Endothelial cell of umbilical vein (primary cell): ENCODE measurements around the gene ADAMTS17.

Experiments used
- EZH2 ChIP-seq: IDR thresholded peaks from 2 replicates; pipeline ENCODE4 v1.6.1; 2012; ENCODE audit warnings: borderline replicate concordance, low read depth, mild to moderate bottlenecking, moderate library complexity, low read length, inconsistent platforms; ENCODE audit not compliant: severe bottlenecking
- JUN ChIP-seq: IDR thresholded peaks from 2 replicates; pipeline ENCODE4 v1.6.1; 2011; ENCODE audit warnings: borderline replicate concordance, low read depth; ENCODE audit not compliant: insufficient read length, insufficient read depth
- MYC ChIP-seq: IDR thresholded peaks from one replicate; pipeline ENCODE4 v1.6.1; 2011; ENCODE audit warnings: mild to moderate bottlenecking, low read depth, low read length
- POLR2AphosphoS5 ChIP-seq: IDR thresholded peaks from 2 replicates; pipeline ENCODE4 v1.6.1; 2012; ENCODE audit warnings: low read depth, mild to moderate bottlenecking, control low read depth, low read length, moderate library complexity; ENCODE audit not compliant: insufficient read depth
- TF ChIP-seq, protein P1 (sequence below), 2 donors: IDR thresholded peaks; 1 replicate in 1 of 2; 2 replicates in 1 of 2; pipeline ENCODE4 v1.5.1; 2011; ENCODE audit warnings: low read length in 2 of 2, mild to moderate bottlenecking in 2 of 2, moderate library complexity in 2 of 2, control low read depth in 1 of 2, inconsistent platforms in 1 of 2, low read depth in 1 of 2; ENCODE audit not compliant: insufficient read depth in 1 of 2; ENCODE audit errors: extremely low read depth in 1 of 2

DNA sequence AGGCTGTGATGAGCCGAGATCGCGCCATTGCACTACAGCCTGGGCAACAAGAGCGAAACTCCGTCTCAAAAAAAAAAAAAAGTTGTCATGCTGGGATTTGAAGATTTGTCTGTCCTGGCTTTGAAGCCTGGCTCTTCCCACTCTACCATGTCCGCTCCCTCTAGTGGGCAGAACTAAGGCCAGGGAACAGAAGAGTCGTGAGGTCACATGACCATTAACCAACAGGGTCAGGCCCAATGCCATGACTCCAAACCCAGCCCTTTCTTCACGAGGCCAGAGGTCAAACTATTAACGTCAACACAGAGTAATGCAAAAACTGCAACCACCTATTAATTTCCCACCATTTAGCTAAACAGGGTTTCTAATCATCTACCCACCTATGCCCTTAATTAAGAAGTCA lies 212.1 kb downstream of the ADAMTS17 start:
- TF ChIP-seq, protein P1, sequence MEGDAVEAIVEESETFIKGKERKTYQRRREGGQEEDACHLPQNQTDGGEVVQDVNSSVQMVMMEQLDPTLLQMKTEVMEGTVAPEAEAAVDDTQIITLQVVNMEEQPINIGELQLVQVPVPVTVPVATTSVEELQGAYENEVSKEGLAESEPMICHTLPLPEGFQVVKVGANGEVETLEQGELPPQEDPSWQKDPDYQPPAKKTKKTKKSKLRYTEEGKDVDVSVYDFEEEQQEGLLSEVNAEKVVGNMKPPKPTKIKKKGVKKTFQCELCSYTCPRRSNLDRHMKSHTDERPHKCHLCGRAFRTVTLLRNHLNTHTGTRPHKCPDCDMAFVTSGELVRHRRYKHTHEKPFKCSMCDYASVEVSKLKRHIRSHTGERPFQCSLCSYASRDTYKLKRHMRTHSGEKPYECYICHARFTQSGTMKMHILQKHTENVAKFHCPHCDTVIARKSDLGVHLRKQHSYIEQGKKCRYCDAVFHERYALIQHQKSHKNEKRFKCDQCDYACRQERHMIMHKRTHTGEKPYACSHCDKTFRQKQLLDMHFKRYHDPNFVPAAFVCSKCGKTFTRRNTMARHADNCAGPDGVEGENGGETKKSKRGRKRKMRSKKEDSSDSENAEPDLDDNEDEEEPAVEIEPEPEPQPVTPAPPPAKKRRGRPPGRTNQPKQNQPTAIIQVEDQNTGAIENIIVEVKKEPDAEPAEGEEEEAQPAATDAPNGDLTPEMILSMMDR (IDR thresholded peaks at IDR 0.05; ENCODE audit: extremely low read depth in 1 of 2, insufficient read depth in 1 of 2, low read depth in 1 of 2, low read length in 2 of 2): no peak
- no peak for TF ChIP-seq MYC
- TF ChIP-seq JUN: no peak
- no peak for TF ChIP-seq EZH2
- TF ChIP-seq POLR2AphosphoS5: no peak
